22Rv1 (cell line): ENCODE results near the gene HSPA9.

ENCODE experiments used
- H3K27ac ChIP-seq: fragments of 450-650 bp; 2 replicates; pipeline ENCODE4 v1.5.1; 2017
- ZFX ChIP-seq: fragments of 450-650 bp; IDR thresholded peaks from 2 replicates; pipeline ENCODE4 v1.6.1; 2017; ENCODE audit warnings: antibody characterized with exemption, borderline replicate concordance
- TF ChIP-seq, protein P1 (sequence below): fragments of 450-650 bp; IDR thresholded peaks from 2 replicates; pipeline ENCODE4 v1.5.1; 2017; ENCODE audit warnings: mild to moderate bottlenecking

HSPA9 gene

DNA sequence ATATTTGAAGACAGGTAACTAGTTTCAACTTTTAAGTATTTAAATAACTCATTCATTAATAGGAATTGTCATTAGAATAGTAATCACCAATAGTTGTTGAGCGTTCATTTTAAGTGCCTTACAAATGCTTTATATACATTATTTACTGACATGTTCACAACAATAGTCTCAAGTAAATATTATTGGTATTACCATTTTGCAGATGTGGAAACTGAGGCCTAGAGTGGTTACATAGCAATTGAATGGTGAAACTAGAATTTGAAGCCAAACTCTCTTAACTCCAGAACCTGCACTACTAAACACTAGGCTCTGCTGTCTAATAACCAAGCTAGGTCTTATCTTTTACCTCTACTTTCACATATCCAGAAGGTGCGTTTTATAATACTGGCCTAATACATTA lies 4.8 kb upstream of the HSPA9 start:
- no peak for TF ChIP-seq ZFX
- TF ChIP-seq, protein P1, sequence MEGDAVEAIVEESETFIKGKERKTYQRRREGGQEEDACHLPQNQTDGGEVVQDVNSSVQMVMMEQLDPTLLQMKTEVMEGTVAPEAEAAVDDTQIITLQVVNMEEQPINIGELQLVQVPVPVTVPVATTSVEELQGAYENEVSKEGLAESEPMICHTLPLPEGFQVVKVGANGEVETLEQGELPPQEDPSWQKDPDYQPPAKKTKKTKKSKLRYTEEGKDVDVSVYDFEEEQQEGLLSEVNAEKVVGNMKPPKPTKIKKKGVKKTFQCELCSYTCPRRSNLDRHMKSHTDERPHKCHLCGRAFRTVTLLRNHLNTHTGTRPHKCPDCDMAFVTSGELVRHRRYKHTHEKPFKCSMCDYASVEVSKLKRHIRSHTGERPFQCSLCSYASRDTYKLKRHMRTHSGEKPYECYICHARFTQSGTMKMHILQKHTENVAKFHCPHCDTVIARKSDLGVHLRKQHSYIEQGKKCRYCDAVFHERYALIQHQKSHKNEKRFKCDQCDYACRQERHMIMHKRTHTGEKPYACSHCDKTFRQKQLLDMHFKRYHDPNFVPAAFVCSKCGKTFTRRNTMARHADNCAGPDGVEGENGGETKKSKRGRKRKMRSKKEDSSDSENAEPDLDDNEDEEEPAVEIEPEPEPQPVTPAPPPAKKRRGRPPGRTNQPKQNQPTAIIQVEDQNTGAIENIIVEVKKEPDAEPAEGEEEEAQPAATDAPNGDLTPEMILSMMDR, result no peak

DNA sequence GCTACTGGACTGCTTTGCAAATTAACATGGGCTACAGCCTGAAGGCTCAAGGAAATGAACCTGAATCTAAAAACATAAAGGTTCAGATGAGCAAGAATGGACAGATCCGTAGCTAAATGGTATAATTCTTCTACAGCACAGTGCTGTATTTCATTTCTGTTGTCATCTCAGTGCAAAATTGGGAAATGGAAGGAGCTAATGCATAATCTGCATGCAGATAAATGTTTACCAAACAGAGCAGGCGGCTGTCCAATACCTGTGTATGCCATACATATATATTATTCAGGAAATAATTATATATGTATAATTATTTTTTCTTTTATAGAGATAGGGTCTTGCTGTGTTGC lies 4.3 kb upstream of the HSPA9 start:
- TF ChIP-seq ZFX, result no peak
- TF ChIP-seq, protein P1, result peak; percentile 51

More for the DNA sequence above, 4.8 kb upstream of the HSPA9 start:
- H3K27ac ChIP-seq, result no peak overlapping the region

DNA sequence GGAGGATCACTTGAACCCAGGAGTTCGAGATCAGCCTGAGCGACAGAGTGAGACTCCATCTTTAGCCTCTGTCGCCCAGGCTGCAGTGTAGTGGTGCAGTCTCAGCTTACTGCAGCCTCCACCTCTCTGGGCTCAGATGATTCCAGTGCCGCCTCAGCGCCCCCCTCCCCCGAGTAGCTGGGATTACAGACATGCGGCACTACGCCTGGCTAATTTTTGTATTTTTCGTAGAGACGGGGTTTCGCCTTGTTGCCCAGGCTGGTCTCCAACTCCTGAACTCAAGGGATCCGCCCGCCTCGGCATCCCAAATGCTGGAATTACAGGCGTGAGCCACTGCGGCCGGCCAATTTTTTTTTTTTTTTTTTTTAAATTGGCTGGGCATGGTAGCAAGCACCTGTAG lies 2.3 kb upstream of the HSPA9 start:
- H3K27ac ChIP-seq, result peak overlapping the region; percentile 95; the same call in 1 of the 2 replicates
- no peak for TF ChIP-seq ZFX
- TF ChIP-seq, protein P1, result no peak

More for the DNA sequence above, 4.3 kb upstream of the HSPA9 start:
- no peak overlapping the region for H3K27ac ChIP-seq

DNA sequence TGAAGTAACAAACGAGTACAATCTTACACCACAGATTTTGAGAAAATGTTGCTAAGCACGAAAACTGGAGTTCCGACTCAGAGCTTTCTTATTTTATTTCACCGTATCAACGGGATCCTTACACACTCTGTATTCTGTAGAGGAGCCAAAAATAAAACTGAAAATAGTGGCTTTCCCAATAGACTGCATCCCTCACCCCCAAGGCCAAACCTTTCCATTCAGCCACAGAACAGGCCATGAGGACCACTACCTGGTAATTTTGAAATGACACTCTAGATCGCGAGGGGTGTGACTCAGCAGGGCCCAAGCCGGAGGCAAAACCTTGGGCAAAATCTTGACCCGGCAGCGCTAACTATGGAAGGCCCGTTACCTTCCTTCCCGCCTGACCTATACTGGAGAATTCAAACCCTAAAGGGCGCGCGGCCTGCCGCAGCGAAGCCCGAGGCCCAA lies 432 bp downstream of the HSPA9 start:
- TF ChIP-seq ZFX, result no peak
- TF ChIP-seq, protein P1, result no peak
- peak overlapping the region; percentile 95 for H3K27ac ChIP-seq

DNA sequence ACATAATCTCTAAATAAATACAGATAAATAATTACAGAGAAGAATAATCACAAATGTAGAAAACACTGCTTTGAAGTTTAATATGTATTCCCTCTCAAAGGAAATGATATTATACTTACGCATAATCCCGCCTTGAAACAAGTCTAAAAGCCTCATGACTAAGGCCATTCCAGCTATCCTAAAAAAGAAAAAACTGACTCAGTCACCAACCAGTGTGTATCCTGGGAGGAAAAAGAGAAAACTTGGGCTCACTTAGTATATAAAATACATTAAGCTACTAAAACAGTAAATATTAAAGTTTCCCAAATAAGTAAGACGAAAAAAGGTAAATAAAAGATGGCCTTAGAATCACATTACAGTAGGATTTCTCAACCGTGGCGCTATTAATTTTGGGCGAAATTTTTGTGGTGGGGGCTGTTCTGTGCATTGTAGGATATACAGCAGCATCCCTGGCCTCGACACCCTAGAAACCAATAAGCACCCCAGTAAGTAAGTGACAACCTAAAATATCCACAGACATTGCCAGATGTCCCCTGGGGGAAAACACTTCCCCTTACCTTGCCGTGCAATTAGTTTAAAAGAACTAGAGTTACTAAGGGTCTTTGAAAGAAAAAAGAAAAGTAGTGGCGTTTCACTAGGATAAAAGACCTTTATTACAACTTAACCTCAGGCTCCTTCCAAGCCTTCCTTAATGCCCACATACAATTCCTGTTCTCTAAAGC lies 1.1 kb downstream of the HSPA9 start:
- H3K27ac ChIP-seq, result peak overlapping the region; percentile 95

DNA sequence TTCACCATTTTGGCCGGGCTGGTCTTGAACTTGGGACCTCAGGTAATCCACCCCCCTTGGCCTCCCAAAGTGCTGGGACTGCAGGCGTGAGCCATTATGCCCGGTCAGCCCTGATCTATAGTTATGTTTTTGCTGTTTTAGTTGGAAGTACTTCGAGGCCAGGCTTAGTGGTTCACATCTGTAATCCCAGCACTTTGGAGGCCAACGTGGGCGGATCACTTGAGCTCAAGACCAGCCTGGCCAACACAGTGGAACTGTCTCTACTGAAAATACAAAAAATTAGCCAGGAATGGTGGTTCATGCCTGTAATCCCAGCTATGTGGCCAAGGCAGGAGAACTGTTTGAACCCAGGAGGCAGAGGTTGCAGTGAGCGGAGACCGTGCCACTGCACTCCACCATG lies 2.0 kb downstream of the HSPA9 start:
- peak overlapping the region; percentile 95 for H3K27ac ChIP-seq
- TF ChIP-seq, protein P1, result no peak
- no peak for TF ChIP-seq ZFX

More for the DNA sequence above, 1.1 kb downstream of the HSPA9 start:
- TF ChIP-seq ZFX, result no peak
- TF ChIP-seq, protein P1, result no peak

DNA sequence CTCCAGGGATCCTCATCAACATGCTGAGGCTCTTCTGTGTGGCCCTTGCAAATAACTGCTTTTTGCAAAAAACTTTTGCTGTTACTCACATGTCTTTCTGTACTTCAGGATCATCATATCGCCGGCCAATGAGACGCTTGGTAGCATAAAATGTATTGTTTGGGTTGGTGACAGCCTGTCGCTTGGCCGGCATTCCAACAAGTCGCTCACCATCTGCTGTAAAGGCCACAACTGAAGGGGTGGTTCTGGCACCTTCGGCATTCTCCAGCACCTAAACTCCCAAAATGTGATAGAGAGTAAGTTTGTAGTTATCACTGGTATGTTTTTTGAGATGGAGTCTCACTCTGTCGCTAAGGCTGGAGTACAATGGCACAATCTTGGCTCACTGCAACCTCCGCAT lies 4.3 kb downstream of the HSPA9 start:
- H3K27ac ChIP-seq, result no peak overlapping the region
- TF ChIP-seq ZFX, result no peak
- TF ChIP-seq, protein P1, result no peak
